ENCODE results near the gene MYOZ2.

The MYOZ2 gene

DNA sequence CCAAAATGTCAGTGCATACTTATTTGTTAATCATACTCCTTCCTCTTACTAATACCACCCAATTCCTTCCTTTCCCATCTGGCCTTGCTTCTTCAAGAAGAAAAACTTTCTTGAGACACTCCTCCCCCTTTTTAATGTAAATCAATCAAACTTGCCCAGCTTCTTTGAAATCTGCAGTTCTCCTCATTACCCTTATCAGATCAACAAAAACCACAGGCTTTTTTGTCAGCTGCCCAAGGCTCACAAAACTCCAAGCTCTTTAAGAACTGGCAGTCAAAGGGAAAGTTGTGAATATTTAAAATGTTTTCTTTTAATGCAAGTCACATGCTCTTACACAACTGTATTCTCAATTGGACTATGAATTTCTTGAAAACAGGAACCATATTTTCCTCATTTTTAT is 11.3 kb upstream of the MYOZ2 start:
- TF ChIP-seq, protein P1, sequence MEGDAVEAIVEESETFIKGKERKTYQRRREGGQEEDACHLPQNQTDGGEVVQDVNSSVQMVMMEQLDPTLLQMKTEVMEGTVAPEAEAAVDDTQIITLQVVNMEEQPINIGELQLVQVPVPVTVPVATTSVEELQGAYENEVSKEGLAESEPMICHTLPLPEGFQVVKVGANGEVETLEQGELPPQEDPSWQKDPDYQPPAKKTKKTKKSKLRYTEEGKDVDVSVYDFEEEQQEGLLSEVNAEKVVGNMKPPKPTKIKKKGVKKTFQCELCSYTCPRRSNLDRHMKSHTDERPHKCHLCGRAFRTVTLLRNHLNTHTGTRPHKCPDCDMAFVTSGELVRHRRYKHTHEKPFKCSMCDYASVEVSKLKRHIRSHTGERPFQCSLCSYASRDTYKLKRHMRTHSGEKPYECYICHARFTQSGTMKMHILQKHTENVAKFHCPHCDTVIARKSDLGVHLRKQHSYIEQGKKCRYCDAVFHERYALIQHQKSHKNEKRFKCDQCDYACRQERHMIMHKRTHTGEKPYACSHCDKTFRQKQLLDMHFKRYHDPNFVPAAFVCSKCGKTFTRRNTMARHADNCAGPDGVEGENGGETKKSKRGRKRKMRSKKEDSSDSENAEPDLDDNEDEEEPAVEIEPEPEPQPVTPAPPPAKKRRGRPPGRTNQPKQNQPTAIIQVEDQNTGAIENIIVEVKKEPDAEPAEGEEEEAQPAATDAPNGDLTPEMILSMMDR (IDR thresholded peaks at IDR 0.05; ENCODE audit: low read depth, low read length, missing control alignments) = no peak
- H3K4me3 ChIP-seq (replicated peaks; ENCODE audit: low read depth, low read length) = no peak overlapping the region
- DNase-seq (ENCODE audit: extremely low read depth, low read depth) = no peak

DNA sequence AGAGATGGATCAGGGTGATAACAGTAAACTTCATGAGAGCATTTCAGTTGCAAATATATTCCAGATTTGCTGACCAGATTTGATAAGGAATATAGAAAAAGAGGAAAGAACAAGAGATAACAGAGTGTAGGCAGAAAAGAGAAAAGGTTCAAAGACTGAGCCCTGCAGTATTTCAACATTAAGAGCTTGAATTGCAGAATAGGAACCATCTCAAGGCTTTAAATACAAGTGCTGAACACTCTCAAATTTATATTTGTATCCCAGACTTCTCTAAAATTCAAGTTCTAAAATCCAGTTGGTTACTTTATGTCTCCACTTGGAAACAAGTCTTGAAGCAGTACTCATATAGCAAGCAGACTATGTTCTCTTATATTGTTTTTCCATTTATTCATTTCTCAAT is 9.7 kb upstream of the MYOZ2 start:
- TF ChIP-seq, protein P1 (IDR thresholded peaks at IDR 0.05; ENCODE audit: low read depth, low read length, missing control alignments) = no peak
- no peak for DNase-seq (ENCODE audit: extremely low read depth, low read depth)
- H3K4me3 ChIP-seq (replicated peaks; ENCODE audit: low read depth, low read length) = no peak overlapping the region

DNA sequence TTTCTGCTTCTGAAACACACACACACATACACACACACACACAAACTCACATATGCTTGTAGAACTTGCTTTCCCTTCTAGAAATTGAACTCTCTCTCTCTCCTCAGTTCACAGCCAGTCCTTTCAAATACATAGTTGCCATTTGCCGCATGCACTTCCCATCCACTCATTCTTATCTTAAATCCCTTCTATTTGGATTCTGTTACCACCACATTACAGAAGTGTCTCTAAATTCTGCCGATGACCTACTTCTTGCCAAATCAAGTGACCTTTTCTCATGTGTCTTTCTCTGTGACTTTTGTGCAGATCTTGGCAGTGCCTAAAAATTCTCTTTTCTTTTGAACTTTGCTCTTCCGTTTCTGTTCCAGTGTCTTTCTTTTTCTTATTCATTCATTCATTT is 7.5 kb upstream of the MYOZ2 start:
- DNase-seq (ENCODE audit: extremely low read depth, low read depth) = no peak
- TF ChIP-seq, protein P1 (IDR thresholded peaks at IDR 0.05; ENCODE audit: low read depth, low read length, missing control alignments) = no peak
- H3K4me3 ChIP-seq (replicated peaks; ENCODE audit: low read depth, low read length) = no peak overlapping the region

DNA sequence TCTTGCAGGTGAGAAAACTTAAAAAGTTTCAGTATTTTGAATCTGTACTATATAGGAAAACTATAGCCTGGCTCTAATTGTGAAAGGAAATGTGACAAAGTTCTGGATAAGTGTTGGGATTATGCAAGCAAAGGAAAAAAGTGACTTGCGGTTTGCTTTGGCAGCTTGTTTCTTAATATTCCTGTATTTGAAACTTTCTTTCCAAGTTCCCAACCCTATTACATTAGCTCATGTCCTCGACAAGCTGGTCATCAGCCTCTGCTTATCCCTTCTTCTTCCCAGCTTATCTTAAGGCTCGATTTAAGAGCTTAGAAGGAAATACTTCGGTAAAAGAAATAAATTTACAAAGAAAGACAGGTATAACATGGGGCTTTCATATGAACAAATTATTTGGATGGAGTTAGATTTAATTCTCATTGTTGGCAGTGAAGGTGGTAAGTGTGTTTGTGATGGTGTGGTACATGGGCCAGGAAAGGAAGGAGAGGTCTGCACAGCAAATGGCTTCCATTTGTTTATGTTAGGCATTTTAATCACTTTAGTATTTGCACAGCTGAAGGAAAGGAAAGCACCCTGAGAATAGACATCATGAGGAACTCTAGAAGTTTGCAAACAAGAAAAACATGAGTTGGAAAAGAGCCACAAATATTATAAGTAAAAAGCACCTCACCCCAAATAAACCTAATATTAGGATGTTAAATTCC is 5.1 kb upstream of the MYOZ2 start:
- TF ChIP-seq, protein P1 (IDR thresholded peaks at IDR 0.05; ENCODE audit: low read depth, low read length, missing control alignments) = no peak
- no peak overlapping the region for H3K4me3 ChIP-seq (replicated peaks; ENCODE audit: low read depth, low read length)
- no peak for DNase-seq (ENCODE audit: extremely low read depth, low read depth)

DNA sequence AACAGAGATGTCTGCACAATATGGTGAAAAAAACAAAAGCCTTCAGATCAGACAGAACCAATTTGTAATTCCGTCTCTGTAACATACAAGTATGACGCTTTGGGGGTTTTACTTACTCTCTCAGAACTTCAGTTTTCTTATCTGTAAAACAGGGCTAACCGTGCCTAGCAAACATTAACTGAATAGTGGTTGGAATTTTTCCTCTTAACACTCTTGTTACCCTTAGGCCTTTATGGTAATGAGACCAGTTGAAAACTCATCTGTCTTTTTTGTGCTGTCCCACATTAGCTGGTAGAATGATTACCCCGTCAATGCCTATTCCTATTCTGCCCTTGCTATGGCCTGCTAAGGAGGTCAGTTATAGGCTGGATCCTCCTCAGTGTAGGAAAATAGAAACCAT is 4.5 kb upstream of the MYOZ2 start:
- DNase-seq (ENCODE audit: extremely low read depth, low read depth) = no peak
- H3K4me3 ChIP-seq (replicated peaks; ENCODE audit: low read depth, low read length) = no peak overlapping the region
- TF ChIP-seq, protein P1 (IDR thresholded peaks at IDR 0.05; ENCODE audit: low read depth, low read length, missing control alignments) = no peak

DNA sequence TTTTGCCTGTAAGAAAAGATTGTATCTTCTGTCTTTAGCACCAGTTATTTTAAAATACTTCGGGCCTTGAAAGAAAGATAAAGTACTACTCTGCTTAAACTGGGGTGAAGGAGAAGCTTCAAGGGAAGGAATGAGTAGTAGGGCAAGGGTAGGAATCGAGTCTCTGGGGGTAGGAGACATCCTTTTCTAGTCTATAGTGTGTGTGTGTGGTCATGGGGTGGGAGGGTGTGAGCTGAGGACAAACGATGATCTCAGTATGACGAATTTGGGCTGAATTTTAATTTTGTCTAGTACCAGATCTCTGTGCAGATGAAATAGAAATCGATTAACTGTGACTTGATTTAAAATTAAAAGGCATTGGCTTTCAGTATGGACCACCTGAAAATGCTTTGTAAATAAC is 3.3 kb upstream of the MYOZ2 start:
- TF ChIP-seq, protein P1 (IDR thresholded peaks at IDR 0.05; ENCODE audit: low read depth, low read length, missing control alignments) = no peak
- no peak for DNase-seq (ENCODE audit: extremely low read depth, low read depth)
- H3K4me3 ChIP-seq (replicated peaks; ENCODE audit: low read depth, low read length) = no peak overlapping the region

DNA sequence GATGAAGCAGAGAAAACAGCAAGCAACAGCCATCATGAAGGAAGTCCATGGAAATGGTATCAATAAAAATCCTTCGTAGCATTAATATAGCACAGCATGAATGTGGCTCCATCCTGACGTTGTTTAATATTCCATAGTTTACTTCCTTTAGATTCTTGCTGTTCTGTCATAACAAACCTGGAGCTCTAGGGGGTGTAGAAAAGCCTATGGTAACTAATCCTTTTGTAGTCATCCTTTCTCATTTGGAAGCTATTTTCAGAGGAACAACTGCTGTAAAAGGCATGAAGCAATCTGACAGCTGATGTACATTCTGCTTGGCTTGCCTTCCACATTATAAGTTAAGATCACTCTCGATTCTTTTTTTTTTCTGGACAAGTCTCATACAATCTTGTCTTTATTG is 914 bp downstream of the MYOZ2 start:
- H3K4me3 ChIP-seq (replicated peaks; ENCODE audit: low read depth, low read length) = no peak overlapping the region
- TF ChIP-seq, protein P1 (IDR thresholded peaks at IDR 0.05; ENCODE audit: low read depth, low read length, missing control alignments) = no peak
- no peak for DNase-seq (ENCODE audit: extremely low read depth, low read depth)
